GM19452 (cell line): ENCODE results near the gene PPP6R2.
"Not testable (repeated sequence)": the region's sequence is repeated elsewhere in the genome, so short reads cannot be mapped to it uniquely, and the experiment has no call there.

Source experiments
- ATAC-seq: cut with Tn5 transposase; IDR thresholded peaks from one replicate; pipeline ENCODE4 v1.9.1; 2021; ENCODE audit not compliant: unreplicated experiment

PPP6R2 gene

DNA sequence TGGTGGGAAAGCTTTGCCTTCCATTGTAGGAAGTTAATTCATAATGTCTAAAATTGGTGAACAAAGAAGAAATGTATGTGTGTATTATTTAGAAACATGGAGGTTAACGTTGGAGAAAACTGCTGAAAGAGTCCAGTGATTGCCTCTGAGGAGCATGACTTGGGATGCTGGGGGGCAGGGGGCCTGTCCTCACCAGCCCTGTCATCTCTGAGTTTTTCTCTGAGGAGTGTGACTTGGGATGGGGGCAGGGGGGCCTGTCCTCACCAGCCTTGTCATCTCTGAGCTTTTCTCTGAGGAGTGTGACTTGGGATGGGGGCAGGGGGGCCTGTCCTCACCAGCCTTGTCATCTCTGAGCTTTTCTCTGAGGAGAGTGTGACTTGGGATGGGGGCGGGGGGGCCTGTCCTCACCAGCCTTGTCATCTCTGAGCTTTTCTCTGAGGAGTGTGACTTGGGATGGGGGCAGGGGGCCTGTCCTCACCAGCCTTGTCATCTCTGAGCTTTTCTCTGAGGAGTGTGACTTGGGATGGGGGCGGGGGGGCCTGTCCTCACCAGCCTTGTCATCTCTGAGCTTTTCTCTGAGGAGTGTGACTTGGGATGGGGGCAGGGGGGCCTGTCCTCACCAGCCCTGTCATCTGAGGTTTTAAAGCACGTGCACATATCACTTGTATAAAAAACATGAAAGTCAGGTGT, 54.4 kb downstream of the PPP6R2 start:
- ATAC-seq, result not testable (repeated sequence)

DNA sequence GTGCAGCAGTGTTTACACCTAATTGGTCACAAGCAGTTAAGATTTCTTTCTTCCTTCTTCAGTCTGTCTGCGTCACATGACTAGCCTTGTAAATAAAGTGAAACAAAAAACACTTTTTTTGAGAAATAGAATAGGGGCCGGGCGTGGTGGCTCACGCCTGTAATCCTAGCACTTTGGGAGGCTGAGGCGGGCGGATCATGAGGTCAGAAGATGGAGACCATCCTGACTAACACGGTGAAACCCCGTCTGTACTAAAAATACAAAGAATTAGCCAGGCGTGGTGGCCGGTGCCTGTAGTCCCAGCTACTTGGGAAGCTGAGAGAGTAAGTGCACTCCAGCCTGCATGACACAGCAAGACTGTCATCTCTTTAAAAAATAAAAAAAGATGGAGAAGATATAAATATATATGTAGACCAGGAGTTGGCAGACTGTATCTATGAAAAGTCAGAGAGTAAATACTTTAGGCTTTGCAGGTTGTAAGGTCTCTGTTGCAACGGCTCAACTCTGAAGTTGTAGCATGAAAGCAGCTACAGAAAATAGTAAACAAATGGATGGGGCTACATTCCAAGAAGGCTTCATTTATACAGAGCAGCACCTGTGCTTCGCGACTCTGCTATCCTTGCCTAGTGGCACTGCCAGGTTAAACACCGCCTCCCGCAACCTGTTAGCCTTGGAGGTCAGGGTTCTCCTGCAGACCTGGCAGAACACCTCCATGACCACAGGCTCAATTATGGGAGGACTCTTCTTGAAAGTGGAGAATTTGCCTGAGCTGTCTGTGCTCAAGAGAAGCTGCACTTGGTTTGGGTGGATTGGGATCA, 55.9 kb downstream of the PPP6R2 start:
- no peak for ATAC-seq

- no peak for ATAC-seq
Observed at GRCh38 chr22:50399751-50400331, 56.7 kb downstream of the PPP6R2 start.

- ATAC-seq, result no peak
Observed at GRCh38 chr22:50400406-50400805, 57.3 kb downstream of the PPP6R2 start.

GRCh38 chr22:50400931-50401330, 57.8 kb downstream of the PPP6R2 start:
- ATAC-seq, result no peak

DNA sequence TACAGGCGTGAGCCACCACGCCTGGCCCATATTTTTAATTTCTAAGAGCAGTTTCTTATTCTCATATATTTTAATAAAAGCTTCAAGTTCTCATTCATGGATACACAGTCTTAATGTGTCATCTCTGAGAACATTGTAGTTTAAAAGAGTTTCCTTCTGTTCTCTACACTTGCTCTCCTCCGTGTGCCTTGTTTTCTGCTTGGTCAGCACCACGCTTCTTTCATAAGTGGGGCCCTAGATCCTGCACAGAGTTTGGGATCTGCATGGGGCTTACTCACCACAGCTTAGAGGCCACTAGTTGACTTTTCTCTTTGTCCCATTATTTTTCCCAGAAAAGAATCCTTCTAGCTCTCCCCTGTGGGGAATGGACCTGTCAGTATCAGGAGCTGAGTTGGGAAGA, 58.8 kb downstream of the PPP6R2 start:
- ATAC-seq, result no peak

DNA sequence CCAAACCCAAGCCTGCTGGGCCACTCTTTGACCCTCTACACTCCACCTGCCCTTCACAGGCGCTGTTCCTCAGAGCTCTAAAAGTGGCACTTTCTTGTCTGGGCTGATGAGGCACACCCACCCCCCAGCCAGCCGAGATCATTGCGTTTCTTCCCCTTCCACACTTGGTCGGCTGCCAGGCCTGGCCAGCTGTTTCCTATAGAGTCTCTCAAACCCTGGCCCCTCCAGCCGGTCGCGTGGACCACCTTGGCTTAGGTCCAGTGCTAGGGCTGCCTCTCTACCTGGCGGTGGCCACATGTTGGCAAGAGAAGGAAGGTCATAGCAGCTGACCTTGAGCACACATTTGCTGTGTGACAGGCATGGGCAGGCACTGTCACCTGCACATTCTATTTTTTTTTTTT, 60.6 kb downstream of the PPP6R2 start:
- ATAC-seq, result no peak

GRCh38 chr22:50406416-50407170, 63.5 kb downstream of the PPP6R2 start:
- no peak for ATAC-seq

- ATAC-seq, result no peak
Observed at GRCh38 chr22:50408311-50408710, 65.2 kb downstream of the PPP6R2 start.

DNA sequence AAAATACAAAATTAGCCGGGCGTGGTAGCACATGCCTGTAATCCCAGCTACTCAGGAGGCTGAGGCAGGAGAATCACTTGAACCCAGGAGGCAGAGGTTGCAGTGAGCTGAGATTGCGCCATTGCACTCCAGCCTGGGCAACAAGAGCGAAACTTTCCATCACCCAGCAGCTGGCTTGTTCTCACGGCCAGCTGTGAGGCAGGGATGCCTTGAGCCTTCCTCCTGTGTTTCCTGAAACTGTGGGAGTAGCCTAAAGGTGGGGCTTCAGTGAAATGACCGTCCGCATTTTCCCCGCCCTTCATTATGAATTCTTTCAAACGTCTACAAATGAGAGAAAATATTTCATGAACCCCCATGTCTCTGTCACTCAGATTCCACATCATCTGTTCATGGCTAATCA, 65.8 kb downstream of the PPP6R2 start:
- ATAC-seq, result not testable (repeated sequence)

GRCh38 chr22:50414476-50415248, 71.5 kb downstream of the PPP6R2 start:
- no peak for ATAC-seq

DNA sequence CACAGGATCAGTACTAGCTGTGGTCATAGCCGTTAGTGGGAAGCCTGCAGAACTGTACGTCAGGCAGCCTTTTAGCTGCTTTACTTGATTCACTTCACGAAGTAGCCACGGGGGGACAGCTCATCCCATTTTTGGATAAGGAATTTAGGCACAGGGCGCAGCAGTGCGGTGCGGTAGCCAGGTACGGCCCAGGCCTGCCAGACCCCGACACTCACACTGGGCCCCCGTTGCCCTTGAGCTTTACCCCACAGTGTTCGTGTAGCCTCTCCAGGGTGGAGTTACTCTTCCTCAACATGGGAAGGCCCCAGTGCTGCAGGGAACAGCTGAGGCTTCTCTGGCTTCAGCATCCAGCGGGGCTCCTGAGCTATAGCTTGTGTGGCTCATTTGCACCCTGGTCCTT, 72.3 kb downstream of the PPP6R2 start:
- ATAC-seq, result no peak

DNA sequence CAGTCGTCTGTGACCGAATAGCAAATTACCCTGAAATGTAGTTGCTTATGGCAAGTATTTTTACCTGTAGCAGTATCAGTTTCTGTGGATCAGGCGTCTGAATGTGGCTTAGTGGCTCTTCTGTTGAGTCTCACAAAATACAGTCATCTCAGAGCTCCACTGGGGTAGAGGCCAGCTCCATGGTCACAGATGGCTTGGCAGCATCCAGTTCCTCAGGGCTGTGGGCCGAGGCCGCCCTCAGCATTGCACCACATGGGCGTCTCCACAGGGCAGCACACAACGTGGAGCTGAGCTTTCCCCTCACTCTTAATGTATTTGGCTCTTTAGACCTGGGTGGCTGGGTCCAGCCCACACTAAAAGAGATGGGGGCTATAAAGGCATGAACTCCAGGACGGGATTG, 73.9 kb downstream of the PPP6R2 start:
- no peak for ATAC-seq

DNA sequence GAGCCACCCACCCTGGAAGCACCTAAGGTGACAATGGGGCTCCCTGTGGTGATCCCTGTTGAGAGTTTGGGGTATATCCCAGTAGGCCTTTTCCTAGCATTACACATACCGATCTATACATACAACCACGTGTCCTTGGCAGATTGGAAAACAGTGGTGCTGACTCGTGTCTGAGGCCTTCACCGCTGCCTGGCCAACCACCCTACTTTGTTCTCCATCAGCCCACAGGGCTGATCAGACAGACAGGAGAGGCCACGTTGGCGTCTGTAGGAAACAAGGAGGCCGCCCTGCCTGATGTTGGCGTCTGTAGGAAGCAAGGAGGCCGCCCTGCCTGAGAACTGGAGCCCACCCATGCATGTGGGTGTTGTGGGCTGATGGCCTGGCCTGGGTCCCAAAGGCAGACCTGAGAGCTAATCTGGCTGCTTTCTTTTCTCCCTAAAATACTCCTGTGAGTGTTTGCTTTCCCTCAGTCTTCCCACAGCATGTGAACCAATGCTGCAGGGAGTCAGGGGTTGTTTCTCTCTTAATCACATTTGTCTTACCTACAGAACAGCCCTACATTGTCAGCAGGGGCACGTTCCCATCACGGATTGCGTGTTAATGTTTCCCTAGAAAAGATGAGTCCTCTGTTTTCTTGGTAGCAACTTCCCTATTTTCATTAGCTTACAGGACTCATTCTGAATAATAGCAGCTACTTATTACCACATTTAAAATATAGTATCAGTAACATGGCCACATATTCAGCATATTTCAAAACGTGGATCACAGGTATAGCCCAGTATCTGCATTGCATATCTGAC, 74.5 kb downstream of the PPP6R2 start:
- ATAC-seq, result no peak

- no peak for ATAC-seq
Observed at GRCh38 chr22:50418624-50419023, 75.5 kb downstream of the PPP6R2 start.

- ATAC-seq, result no peak
Observed at GRCh38 chr22:50419116-50419515, 76.0 kb downstream of the PPP6R2 start.

GRCh38 chr22:50420015-50420414, 76.9 kb downstream of the PPP6R2 start:
- ATAC-seq, result no peak

- no peak for ATAC-seq
Observed at GRCh38 chr22:50420581-50420980, 77.5 kb downstream of the PPP6R2 start.

GRCh38 chr22:50422046-50422445, 78.9 kb downstream of the PPP6R2 start:
- ATAC-seq, result no peak
